Fibroblast of skin of scalp (primary cell): ENCODE measurements around the gene NBL1. TPM values are rescaled to one million over a fixed set of nuclear protein-coding genes. Genes with fewer than 3 reads are reported as not detected.
A peak's percentile ranks its signal among the peaks of the same experiment; 100 is the strongest.

Experiments used
- DNase-seq: peaks from one replicate; pipeline ENCODE4 v3.0.0-alpha.2; 2013
- polyA plus RNA-seq, 2 experiments: library from polyadenylated mRNA; unstranded; fragments of 120-200 nt; gene quantifications; one replicate each; pipeline ENCODE4 v1.2.1, GENCODE V29; 2013; ENCODE audit not compliant: insufficient read length in 2 of 2

The NBL1 gene
- polyA plus RNA-seq (2013, experiment 1 of 2; ENCODE audit: insufficient read length), result 49.0 TPM
- 46.3 TPM for polyA plus RNA-seq (2013, experiment 2 of 2; ENCODE audit: insufficient read length)

DNA sequence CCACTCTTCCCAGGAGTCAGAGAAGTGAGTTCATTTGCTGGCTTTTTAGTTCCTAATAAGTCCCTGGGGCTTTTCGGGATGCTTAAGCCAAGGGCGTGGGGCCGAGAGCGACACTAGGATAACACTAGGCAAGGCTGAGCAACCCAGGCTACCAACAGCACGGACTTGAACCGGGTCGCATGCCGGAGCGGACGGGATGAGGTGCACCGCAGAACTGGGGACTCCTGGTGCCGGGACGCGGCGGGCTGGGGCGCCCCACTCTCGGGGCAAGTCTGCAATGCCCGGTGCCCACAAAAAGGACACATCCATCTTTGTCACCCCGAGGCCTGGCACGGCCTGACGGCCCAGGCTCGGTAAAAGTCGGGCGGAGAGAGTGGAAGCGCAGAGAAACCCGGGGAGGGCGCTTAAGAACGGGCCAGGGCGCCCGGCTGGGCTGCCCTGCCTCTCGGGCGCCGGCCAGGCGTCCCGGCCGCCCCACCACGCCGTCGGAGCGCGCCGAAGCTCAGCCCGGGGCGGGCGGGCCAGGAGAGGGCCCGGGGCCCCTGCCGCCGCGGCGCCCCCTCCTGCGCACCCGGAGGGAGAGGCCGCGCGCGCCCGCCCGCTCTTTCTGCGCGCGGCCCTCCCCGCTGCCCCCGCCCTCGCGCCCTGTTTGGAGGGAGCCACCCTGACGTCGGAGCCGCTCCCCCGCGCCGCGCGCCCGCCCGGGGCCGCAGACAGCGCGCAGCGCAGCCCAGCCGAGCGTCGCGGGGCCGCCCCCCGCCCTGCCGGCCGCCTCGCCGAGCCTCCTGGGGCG is at the start of gene NBL1:
TSS of gene NBL1 (plus strand) at position 710 of the 793 bp plus-strand sequence. CDS start 10,720 bp downstream, outside the sequence.
- DNase-seq, result peak; percentile 67

GRCh38 chr1:19596065-19596713 is 47.9 kb upstream of the NBL1 start:
- DNase-seq, result no peak

DNA sequence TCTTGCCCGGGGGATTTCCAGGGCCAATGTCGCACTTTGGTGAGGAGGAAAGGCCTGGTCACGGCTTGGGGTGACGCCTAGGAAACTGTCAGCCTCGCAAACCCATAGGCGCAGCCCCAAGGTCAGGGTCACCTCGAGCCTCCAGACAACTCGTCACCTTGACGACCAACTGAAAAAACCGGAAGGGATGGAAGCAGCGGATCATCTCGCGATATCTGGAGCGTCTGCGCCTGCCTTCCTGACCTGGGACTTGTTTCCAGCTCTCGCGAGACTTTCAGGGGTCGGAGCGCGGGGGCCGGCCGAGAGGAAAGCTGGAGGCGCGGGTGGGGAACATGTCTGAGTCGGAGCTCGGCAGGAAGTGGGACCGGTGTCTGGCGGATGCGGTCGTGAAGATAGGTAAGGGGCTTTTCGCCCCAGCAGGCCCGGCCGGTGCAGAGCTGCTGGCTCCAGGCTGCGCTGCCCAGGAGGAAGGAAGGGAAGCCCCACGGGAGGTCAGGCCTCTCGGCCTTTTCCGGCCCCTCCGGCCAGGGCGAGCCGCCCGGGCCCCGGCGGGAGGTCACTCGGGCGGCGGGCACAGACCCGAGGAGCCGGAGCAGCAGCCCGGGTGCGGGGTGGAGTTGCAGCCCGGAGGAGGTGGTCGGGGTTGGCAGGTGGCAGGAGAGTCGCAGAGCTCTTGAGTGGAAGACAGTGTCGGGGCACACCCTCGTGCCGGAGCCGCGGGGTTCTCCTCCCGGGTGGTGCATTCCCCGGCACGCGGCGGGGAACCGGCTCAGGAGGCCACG is 47.2 kb upstream of the NBL1 start:
- DNase-seq, result peak; percentile 97

GRCh38 chr1:19597496-19598309 is 46.4 kb upstream of the NBL1 start:
- peak; percentile 32 for DNase-seq

GRCh38 chr1:19599810-19600209 is 44.3 kb upstream of the NBL1 start:
- no peak for DNase-seq

- no peak for DNase-seq
These were observed 41.6 kb upstream of the NBL1 start for GRCh38 chr1:19602486-19602885.

- DNase-seq, result no peak
These were observed 38.1 kb upstream of the NBL1 start for GRCh38 chr1:19605967-19606366.

DNA sequence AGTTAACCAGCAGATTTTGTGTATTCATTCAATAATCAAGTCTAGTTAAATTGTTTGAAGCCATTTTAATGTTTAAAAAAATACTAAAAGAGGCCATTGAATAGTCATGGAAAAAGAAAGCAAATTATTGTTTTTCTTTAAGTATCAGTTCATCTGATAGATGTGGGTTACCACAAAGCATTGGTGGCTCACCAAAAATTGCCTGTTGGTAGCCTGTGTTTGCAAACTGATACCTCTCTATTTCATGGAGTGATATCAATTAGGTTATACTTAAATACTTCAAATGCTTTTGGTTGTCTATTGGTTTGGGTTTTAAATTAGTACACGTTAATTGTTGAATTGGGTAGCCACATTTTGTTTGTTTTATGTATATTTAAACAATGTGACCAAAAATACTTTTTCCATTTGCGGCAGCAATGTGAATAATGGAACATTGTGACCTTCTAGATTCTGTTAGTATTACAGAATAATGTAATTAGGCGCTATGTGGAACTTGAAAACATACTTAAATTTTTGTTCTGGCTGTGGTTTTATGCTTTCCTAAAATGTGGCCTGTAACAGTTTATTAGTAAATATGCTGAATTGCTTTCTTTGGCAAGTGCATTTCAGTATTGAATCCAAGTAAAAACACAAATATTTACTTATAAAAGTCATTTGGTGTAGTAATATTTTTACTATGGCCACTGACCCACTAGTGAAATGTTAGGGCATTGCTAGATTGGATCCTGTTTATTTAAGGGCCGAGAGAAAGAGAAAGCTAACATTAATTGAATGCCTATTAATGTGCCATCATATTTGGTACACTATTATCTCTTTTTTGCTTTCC is 37.1 kb upstream of the NBL1 start:
- no peak for DNase-seq

- DNase-seq, result no peak
These were observed 35.9 kb upstream of the NBL1 start for GRCh38 chr1:19608232-19608631.

DNA sequence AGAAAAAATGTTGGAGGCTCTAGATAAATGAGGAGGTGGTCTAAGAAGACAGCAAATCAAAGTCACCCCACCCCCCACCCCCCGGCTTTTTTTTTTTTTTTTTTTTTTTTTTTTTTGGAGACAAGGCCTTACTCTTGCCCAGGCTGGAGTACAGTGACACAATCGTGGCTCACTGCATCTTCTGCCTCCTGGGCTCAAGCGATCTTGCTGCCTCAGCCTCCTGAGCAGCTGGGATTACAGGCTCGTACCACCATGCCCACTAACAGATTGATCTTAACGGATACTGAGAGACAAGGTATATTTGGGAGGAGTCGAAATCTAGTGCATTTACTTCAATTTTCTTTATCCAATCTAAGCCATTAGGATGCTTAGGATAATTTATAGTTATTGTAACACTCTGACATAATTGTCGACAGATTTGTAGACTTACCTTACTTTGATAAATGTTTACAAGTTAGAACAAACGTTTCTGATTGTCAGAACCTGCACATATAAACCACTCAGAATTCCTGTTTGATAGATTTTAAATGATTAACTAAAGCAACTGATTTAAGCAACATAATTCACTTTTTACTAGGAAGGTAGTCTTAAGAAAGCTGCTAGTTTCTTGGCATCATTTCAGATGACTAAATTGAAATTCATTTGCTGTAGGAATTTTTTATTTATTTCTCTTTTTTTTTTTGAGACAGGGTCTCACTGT is 33.7 kb upstream of the NBL1 start:
- no peak for DNase-seq

- DNase-seq, result no peak
These were observed 31.6 kb upstream of the NBL1 start for GRCh38 chr1:19612530-19612929.

DNA sequence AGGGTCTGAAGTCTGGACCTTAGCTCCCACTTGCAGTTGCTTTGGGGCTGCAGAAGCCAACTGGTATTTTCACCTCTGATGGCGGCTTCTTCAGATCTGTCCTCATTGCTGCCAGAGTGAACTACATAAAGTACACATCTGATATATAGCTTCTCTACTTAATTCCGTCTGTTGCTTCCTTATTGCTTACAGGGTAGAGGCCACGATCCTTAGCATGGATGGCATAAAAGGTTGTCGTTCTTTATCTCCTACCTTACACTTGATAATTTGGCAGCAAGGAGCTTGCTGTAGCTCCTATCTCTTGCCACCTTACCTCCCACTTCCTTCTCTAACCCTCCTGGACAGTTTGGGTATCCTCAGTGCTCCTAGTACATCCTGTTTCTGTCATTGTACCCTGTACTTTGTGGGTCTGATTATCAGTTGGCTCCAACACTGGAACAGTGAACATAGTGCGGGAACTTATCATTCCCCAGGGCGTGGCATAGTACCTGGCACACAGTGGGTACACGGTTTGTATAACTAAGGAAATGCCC is 30.9 kb upstream of the NBL1 start:
- DNase-seq, result no peak

DNA sequence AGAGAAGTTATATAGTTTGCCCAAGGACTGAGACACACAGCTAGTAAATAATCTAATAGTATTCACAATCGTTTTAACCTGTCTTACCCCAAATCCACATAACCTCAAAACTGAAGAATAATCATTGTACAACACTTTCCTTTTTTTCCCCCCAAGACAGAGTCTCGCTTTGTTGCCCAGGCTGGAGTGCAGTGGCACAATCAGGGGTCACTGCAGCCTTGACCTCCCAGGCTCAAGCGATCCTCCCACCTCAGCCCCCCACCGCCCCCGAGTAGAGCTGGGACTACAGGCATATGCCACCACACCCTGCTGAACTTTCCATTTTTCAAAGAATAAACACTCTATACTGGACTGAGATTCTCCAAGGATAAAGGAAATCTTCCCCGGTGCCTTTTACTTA is 28.7 kb upstream of the NBL1 start:
- no peak for DNase-seq

GRCh38 chr1:19616489-19616888 is 27.6 kb upstream of the NBL1 start:
- peak; percentile 69 for DNase-seq

DNA sequence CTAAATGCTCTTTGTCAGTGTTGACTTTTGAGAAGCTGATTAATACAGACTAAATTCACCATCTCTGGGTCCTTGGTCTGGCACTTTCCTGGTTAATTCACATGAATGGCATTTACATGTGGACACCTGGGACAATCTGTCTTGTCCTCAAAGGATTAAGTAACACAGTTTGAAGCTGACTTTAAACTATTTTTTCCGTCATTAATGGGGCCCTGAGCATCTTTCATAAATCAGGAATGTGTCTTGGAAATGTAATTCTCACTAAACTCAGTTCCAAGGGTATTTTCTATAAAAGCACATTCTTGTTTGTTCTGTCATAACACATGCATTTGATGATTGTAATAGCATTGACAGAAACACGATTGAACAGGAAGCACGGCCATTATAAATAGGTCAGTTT is 26.7 kb upstream of the NBL1 start:
- DNase-seq, result peak; percentile 48

DNA sequence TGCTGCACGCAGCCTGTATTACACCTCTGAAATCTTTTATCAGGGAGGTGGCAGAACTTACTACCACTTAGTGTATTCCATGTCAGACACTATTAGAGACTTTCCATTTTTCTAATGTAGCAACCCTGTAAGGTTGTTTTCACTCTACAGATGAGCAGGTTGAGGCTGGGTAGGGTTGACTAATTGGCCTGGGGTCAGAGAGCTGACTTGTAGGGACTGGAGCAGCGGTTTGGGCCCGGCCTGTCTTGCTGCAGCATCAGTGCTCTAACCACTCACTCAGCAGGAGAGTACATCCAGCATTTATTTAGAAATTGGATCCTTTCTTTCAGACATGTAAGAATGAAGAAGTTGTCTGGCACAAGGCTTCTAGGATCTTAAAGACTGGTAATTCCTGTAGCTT is 25.7 kb upstream of the NBL1 start:
- no peak for DNase-seq

GRCh38 chr1:19619697-19620384 is 24.3 kb upstream of the NBL1 start:
- DNase-seq, result no peak

- peak; percentile 76 for DNase-seq
These were observed 23.3 kb upstream of the NBL1 start for GRCh38 chr1:19620786-19621185.

DNA sequence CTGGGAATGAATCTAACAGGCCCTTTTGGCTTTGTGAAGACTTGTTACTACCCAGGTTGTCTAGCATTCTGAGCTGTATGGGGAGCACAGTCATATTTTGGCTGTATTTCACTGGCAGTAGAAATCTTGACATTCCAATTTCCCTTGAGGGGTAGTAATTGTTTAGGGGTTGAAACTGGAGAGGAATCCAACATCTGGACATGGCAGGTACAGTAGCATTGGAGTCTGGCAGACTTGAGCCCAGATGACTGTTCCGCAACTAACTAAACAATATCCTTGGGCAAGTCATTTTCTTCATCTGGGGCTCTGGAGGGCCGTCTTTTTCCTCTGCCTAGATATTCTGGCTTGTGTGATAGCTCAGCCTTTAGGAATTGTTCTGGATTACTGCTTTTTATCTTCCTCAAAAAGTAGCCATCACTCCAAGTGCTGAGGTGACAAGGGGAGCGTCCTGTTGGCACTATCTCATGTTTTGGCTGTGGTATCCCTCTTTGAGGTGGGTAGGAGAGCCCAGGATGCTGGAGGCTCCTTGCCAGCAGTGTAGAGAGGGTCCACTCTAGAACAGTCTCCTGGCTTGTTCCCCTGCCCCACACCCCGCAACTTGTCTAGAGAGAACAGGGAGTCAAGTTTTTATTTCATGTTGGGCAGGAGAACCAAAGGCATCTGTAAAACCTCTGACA is 22.7 kb upstream of the NBL1 start:
- DNase-seq, result no peak
